HEK293T (cell line): ENCODE data around the gene MSANTD7.

Experiments
- CTCF ChIA-PET: fragments of 350-600 bp; formaldehyde crosslinking; extraction: SDS; loops from one replicate; lab custom pipeline; 2021; ENCODE audit warnings: antibody characterized with exemption, inconsistent platforms; lab: Yijun Ruan, JAX
- POLR2A ChIA-PET: fragments of 350-600 bp; formaldehyde crosslinking; extraction: SDS; loops from one replicate; lab custom pipeline; 2020; ENCODE audit warnings: antibody characterized with exemption, inconsistent platforms; lab: Yijun Ruan, JAX
- DNase-seq: peaks from one replicate; pipeline ENCODE4 v3.0.0; 2012; ENCODE audit warnings: mixed read lengths; ENCODE audit errors: extremely low spot score
- ARNT ChIP-seq: fragments of 450-650 bp; IDR thresholded peaks from 2 replicates; pipeline ENCODE4 v1.6.1; 2017; ENCODE audit warnings: mild to moderate bottlenecking
- BHLHE40 ChIP-seq: fragments of 450-650 bp; IDR thresholded peaks from 2 replicates; pipeline ENCODE4 v1.6.1; 2016; ENCODE audit warnings: mild to moderate bottlenecking, moderate library complexity, borderline replicate concordance
- CTBP1 ChIP-seq: fragments of 450-650 bp; IDR thresholded peaks from 2 replicates; pipeline ENCODE4 v1.6.1; 2016; ENCODE audit warnings: borderline replicate concordance
- ELF4 ChIP-seq: fragments of 450-650 bp; IDR thresholded peaks from 2 replicates; pipeline ENCODE4 v1.6.1; 2017; ENCODE audit warnings: antibody characterized with exemption
- FOXA1 ChIP-seq: fragments of 450-650 bp; IDR thresholded peaks from 2 replicates; pipeline ENCODE4 v1.6.1; 2016; ENCODE audit warnings: mild to moderate bottlenecking
- FOXK2 ChIP-seq: fragments of 450-650 bp; IDR thresholded peaks from 2 replicates; pipeline ENCODE4 v1.6.1; 2016; ENCODE audit warnings: mild to moderate bottlenecking
- FOXM1 ChIP-seq: fragments of 450-650 bp; IDR thresholded peaks from 2 replicates; pipeline ENCODE4 v1.6.1; 2017; ENCODE audit warnings: mild to moderate bottlenecking, borderline replicate concordance
- HDGF ChIP-seq: fragments of 450-650 bp; IDR thresholded peaks from 2 replicates; pipeline ENCODE4 v1.6.1; 2017; ENCODE audit warnings: antibody characterized with exemption, borderline replicate concordance
- L3MBTL2 ChIP-seq: fragments of 450-650 bp; conservative IDR thresholded peaks from 2 replicates; pipeline ENCODE4 v1.6.1; 2016; ENCODE audit warnings: mild to moderate bottlenecking
- LEF1 ChIP-seq: fragments of 450-650 bp; IDR thresholded peaks from 2 replicates; pipeline ENCODE4 v1.6.1; 2017; ENCODE audit warnings: mild to moderate bottlenecking, borderline replicate concordance
- NFRKB ChIP-seq: fragments of 450-650 bp; IDR thresholded peaks from 2 replicates; pipeline ENCODE4 v1.6.1; 2016; ENCODE audit warnings: mild to moderate bottlenecking, moderate library complexity
- SP1 ChIP-seq: fragments of 450-650 bp; IDR thresholded peaks from 2 replicates; pipeline ENCODE4 v1.6.1; 2017
- SUZ12 ChIP-seq: fragments of 450-650 bp; IDR thresholded peaks from 2 replicates; pipeline ENCODE4 v1.6.1; 2016; ENCODE audit warnings: mild to moderate bottlenecking
- TARDBP ChIP-seq: fragments of 450-650 bp; IDR thresholded peaks from 2 replicates; pipeline ENCODE4 v1.6.1; 2016
- ZNF384 ChIP-seq: fragments of 450-650 bp; IDR thresholded peaks from 2 replicates; pipeline ENCODE4 v1.6.1; 2016
- TF ChIP-seq, protein P1 (sequence below): fragments of 450-650 bp; IDR thresholded peaks from 2 replicates; pipeline ENCODE4 v1.6.1; 2016

MSANTD7 gene, protein sequence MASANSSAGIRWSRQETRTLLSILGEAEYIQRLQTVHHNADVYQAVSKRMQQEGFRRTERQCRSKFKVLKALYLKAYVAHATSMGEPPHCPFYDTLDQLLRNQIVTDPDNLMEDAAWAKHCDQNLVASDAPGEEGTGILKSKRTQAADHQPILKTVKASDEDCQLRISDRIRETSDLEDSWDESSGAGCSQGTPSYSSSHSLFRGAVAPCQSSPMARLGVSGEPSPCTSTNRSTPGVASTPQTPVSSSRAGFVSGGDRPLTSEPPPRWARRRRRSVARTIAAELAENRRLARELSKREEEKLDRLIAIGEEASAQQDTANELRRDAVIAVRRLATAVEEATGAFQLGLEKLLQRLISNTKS

DNA sequence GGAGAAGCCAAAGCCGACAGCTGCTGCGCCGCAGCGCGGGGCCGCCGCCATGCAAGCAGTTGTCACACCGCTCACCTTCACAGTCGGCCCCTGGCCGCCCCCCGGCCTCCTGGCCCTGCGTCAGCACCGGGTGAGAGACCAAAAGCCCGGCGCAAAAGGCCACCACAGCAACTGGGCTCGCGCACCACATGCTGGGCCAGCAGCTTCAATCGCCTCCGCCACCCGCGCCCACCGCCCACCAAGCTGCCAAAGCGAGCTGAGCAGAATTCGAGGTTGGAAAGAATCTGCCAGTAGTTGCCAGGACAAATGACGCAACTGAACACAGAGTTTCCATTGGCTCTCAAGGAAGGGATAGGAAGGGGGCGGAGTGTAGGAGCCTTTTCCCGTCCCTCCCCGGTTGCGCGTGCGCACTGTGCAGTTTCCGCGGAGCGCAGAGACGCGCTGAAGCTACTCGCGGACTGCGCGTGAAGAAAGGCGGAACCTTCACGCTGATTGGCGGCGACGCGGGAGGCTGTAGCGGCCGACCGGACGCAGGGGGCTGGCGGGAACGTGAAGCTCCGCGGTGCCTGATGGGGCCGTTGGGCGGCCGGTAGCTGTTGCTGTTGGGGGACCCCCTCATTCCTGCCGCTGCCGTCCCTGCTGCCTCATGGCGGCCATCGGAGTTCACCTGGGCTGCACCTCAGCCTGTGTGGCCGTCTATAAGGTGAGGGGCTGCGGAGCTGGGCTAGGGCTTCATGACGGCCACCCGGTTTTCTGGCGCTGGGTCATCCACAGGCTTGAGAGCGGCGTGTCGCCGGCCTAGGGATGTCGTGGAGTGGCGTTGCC, at the start of gene MSANTD7, which contains the start of the genes CDNF and HSPA14:
Gene MSANTD7, plus strand, starts transcription at position 550 of the 825 bp plus-strand sequence. CDS start 3,979 bp downstream, outside the sequence.
Gene CDNF, minus strand, starts transcription at position 281 of the 825 bp plus-strand sequence. Its CDS starts 91 bp downstream, at position 190.
Gene HSPA14, plus strand, starts transcription at position 550 of the 825 bp plus-strand sequence. Its CDS starts 97 bp downstream, at position 647.
- peak; percentile 60; the same call in 1 of the 2 replicates for TF ChIP-seq L3MBTL2
- TF ChIP-seq ARNT: no peak
- TF ChIP-seq NFRKB: peak; percentile 47; the same call in 1 of the 2 replicates
- TF ChIP-seq, protein P1, sequence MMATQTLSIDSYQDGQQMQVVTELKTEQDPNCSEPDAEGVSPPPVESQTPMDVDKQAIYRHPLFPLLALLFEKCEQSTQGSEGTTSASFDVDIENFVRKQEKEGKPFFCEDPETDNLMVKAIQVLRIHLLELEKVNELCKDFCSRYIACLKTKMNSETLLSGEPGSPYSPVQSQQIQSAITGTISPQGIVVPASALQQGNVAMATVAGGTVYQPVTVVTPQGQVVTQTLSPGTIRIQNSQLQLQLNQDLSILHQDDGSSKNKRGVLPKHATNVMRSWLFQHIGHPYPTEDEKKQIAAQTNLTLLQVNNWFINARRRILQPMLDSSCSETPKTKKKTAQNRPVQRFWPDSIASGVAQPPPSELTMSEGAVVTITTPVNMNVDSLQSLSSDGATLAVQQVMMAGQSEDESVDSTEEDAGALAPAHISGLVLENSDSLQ: peak; percentile 94
- TF ChIP-seq HDGF: no peak
- peak; percentile 61; the same call in 1 of the 2 replicates for TF ChIP-seq ELF4
- CTCF ChIA-PET: interaction anchor here (0.8 to 2.9 kb wide), 6 partner anchors 11 to 339 kb away, joined by 3 to 20 read pairs (median 4); no protein-coding TSS in a partner anchor
- POLR2A ChIA-PET: interaction anchor here (0.6 to 3.5 kb wide), 29 partner anchors 10 to 329 kb away, joined by 3 to 41 read pairs (median 4); partner anchors contain the start of genes DCLRE1C, MEIG1 and SUV39H2
- peak; percentile 97 for DNase-seq

DNA sequence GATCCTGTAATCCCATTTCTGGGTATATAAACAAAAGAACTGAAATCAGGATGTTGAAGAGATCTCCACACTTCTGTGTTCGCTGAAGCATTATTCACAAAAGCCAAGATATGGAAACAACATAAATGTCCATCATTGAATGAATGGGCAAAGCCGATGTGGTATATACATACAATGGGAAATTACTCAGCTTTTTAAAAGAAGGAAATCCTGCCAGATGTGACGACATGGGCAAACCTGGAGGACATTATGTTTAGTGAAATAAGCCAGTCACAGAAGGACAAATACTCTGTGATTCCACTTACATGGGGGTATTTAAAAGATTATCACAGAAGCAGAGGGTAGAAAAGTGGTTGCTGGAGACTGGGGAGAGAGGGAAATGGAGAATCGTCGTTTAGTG, 39.5 kb upstream of the MSANTD7 start:
- TF ChIP-seq, protein P1: no peak
- TF ChIP-seq FOXM1 (no peak), SUZ12 (no peak), ZNF384 (no peak), FOXK2 (no peak), FOXA1 (no peak), SP1 (no peak), HDGF (no peak), BHLHE40 (no peak), CTBP1 (no peak), L3MBTL2 (no peak), ELF4 (no peak), TARDBP (no peak), ARNT (no peak), LEF1 (no peak), NFRKB (no peak)
- POLR2A ChIA-PET: interaction anchor here (1.1 kb wide), 1 partner anchor 80 kb away, joined by 5 read pairs; the partner anchor contains the start of gene SUV39H2
- no peak for DNase-seq
- CTCF ChIA-PET: interaction anchor here (1.2 kb wide), 1 partner anchor 20 kb away, joined by 3 read pairs; no protein-coding TSS in a partner anchor

DNA sequence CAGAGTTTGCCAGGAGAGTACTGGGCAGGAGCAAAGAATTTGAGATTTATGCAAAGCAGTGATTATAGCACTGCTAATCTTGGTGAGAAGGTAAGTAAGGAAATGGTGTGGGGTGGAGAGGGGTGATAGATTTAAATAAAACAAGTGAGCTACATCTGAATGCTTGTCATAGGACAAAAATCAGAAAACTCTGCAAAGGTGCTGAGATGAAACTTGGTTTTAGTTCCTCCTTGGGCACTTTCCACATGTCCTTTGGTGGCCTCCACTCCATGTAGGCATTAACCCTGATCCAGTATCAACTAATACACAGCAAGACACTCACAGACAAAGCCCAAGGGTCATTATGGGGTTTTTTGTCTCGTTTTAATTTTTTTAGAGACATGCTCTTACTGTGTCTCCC, 37.7 kb upstream of the MSANTD7 start:
- TF ChIP-seq BHLHE40 (no peak), CTBP1 (no peak), FOXM1 (no peak), FOXA1 (no peak), ZNF384 (no peak), SUZ12 (no peak), ELF4 (no peak), NFRKB (no peak), SP1 (no peak), FOXK2 (no peak), ARNT (no peak), HDGF (no peak), L3MBTL2 (no peak), TARDBP (no peak)
- TF ChIP-seq, protein P1: no peak
- POLR2A ChIA-PET: interaction anchor here (1.2 kb wide), 1 partner anchor 37 kb away, joined by 3 read pairs; the partner anchor contains the start of genes CDNF, HSPA14 and MSANTD7
- no peak for DNase-seq
- CTCF ChIA-PET: no interaction called here

DNA sequence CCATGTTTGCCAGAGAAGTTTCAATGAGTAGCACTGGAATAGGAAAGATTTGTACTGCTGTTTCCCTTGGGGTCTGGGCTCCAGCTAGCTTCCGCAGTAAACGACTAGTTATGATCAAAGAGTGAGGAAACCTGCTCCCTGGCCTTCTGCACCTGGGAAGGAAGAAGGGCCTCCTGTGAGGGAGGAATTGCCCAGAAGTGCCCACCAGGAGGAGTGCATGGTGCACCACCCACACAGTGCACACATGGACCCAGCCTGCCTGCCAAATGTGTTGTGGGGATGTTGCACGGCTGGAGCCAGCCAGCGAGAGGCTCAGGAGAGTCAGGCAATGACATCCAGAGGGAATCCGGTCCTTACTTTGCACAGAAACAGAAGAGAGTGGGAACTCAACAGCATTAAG, 36.4 kb upstream of the MSANTD7 start:
- no peak for TF ChIP-seq SP1
- TF ChIP-seq, protein P1: no peak
- no peak for TF ChIP-seq FOXM1
- no peak for TF ChIP-seq ELF4
- TF ChIP-seq NFRKB: no peak
- no peak for TF ChIP-seq BHLHE40
- no peak for TF ChIP-seq HDGF
- no peak for TF ChIP-seq ZNF384
- POLR2A ChIA-PET: no interaction called here
- DNase-seq: peak; percentile 14
- CTCF ChIA-PET: no interaction called here
